ENCODE results near the gene FGF4.
"Not testable (repeated sequence)": the region's sequence is repeated elsewhere in the genome, so short reads cannot be mapped to it uniquely, and the experiment has no call there.

The FGF4 gene

DNA sequence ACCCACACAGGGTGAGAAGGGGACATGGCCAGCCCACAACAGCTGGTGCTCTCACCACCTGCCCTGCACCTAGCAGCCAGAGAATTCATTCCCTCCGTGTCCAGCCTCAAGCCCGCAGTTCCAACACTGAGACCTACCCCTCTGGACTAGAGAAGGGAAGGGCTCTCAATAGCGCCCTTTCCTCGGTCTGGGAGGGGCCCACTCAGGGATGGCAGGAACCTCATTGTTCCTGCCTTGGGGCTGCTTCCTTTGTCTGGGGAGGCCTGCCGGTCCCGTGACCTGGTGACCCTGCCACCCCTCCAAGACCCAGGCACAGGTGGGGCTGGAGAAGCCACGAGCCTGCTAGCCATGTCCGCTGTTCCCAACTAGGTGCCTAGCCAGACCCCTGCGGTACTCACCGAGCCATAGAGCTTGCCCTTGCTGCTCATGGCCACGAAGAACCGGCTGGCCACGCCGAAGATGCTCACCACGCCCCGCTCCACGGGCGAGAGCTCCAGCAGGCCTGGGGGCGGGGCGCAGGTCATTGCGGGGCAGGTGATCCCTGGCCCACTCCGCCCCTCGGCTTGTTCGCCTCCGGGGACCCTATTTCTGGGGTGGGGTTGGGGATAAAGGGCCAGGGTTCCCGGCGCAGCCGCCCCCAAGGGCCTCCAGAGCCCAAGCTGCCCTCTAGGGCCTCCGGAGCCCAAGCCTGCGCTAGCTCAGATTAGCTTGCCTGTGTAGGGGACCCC, 1.4 kb downstream of the FGF4 start:
- Histone ChIP-seq H3K9me3 (ENCODE audit: control extremely low read depth in 1 of 5, control insufficient read depth in 4 of 5, insufficient read depth in 2 of 5, low read depth in 1 of 5, low read length in 4 of 5) (peaks cover 0 to 8% (median 0%) of the 10 kb centered on the region in 5 experiments), H3K4me3 (ENCODE audit: control insufficient read depth in 1 of 7, extremely low read depth in 1 of 7, insufficient read depth in 4 of 7, low read depth in 2 of 7, low read length in 6 of 7) (no peak overlapping the region), H3K4me1 (ENCODE audit: control extremely low read depth in 1 of 4, control insufficient read depth in 4 of 4, insufficient read depth in 4 of 4, low read length in 3 of 4) (peaks cover 0 to 13% (median 5%) of the 10 kb centered on the region in 4 experiments), H3K36me3 (ENCODE audit: control insufficient read depth in 4 of 4, insufficient read depth in 4 of 4, low read length in 3 of 4) (no peaks in the 10 kb centered on the region), H3K27me3 (replicated peaks in 2 of 5; ENCODE audit: control insufficient read depth in 4 of 5, insufficient read depth in 5 of 5, low read length in 4 of 5) (peaks cover 7 to 99% (median 42%) of the 10 kb centered on the region in 5 experiments), H3K27ac (ENCODE audit: insufficient read depth in 1 of 2, low read depth in 1 of 2, low read length in 2 of 2, poor library complexity in 1 of 2, severe bottlenecking in 2 of 2) (no peak overlapping the region)
- ChIA-PET POLR2A (no interaction called here), CTCF (no interaction called here)
- DNase-seq: no peak
- 13% methylated on average over 27 of the region's 30 CpGs for WGBS (ENCODE audit: insufficient coverage)

- peaks cover 7 to 89% (median 31%) of the 10 kb centered on the region in 5 experiments for H3K27me3 ChIP-seq (replicated peaks in 2 of 5; ENCODE audit: control insufficient read depth in 4 of 5, insufficient read depth in 5 of 5, low read length in 4 of 5)
- CTCF ChIA-PET: no interaction called here
- no CpG with 5 or more reads among the region's 7 CpGs for WGBS (ENCODE audit: insufficient coverage)
These were observed 3.7 kb downstream of the FGF4 start for GRCh38 chr11:69771466-69771865.

DNA sequence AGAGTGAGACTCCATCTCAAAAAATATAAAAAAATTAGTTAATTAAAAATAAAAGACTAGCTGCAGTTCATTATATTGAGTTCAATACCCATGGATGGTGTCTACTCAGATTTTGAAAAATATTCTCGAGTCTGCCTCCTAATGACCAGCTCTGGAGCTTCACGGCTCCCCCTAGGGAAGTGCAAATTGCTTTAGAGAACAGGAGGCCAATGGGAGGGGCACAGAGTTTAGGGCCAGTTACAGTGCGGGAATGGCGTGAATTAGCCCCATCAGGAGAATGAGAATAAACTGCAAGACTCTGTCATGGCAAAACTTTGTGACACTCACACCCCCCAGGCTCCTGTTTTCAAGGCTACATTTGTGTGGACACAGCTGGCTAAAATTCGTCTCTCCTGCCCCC, 4.6 kb downstream of the FGF4 start:
- H3K9me3 ChIP-seq (ENCODE audit: control extremely low read depth in 1 of 5, control insufficient read depth in 4 of 5, insufficient read depth in 2 of 5, low read depth in 1 of 5, low read length in 4 of 5): peaks cover 0 to 8% (median 0%) of the 10 kb centered on the region in 5 experiments
- peaks cover 0 to 9% (median 3%) of the 10 kb centered on the region in 4 experiments for H3K4me1 ChIP-seq (ENCODE audit: control extremely low read depth in 1 of 4, control insufficient read depth in 4 of 4, insufficient read depth in 4 of 4, low read length in 3 of 4)
- no peak overlapping the region for H3K27ac ChIP-seq (ENCODE audit: insufficient read depth in 1 of 2, low read depth in 1 of 2, low read length in 2 of 2, poor library complexity in 1 of 2, severe bottlenecking in 2 of 2)
- CTCF ChIA-PET: interaction anchor here (0.8 kb wide), 1 partner anchor 11 kb away, joined by 3 read pairs; no protein-coding TSS in a partner anchor
- 14% methylated on average over 3 of the region's 5 CpGs for WGBS (ENCODE audit: insufficient coverage)
- peaks cover 7 to 82% (median 23%) of the 10 kb centered on the region in 5 experiments for H3K27me3 ChIP-seq (replicated peaks in 2 of 5; ENCODE audit: control insufficient read depth in 4 of 5, insufficient read depth in 5 of 5, low read length in 4 of 5)
- H3K4me3 ChIP-seq (ENCODE audit: control insufficient read depth in 1 of 7, extremely low read depth in 1 of 7, insufficient read depth in 4 of 7, low read depth in 2 of 7, low read length in 6 of 7): no peak overlapping the region
- DNase-seq: no peak
- no peaks in the 10 kb centered on the region for H3K36me3 ChIP-seq (ENCODE audit: control insufficient read depth in 4 of 4, insufficient read depth in 4 of 4, low read length in 3 of 4)
- POLR2A ChIA-PET: no interaction called here

More at GRCh38 chr11:69771466-69771865, 3.7 kb downstream of the FGF4 start:
- DNase-seq: no peak
- H3K9me3 ChIP-seq (ENCODE audit: control extremely low read depth in 1 of 5, control insufficient read depth in 4 of 5, insufficient read depth in 2 of 5, low read depth in 1 of 5, low read length in 4 of 5): peaks cover 0 to 8% (median 0%) of the 10 kb centered on the region in 5 experiments
- POLR2A ChIA-PET: no interaction called here
- H3K4me1 ChIP-seq (ENCODE audit: control extremely low read depth in 1 of 4, control insufficient read depth in 4 of 4, insufficient read depth in 4 of 4, low read length in 3 of 4): peaks cover 0 to 13% (median 5%) of the 10 kb centered on the region in 4 experiments
- no peak overlapping the region for H3K27ac ChIP-seq (ENCODE audit: insufficient read depth in 1 of 2, low read depth in 1 of 2, low read length in 2 of 2, poor library complexity in 1 of 2, severe bottlenecking in 2 of 2)
- no peak overlapping the region for H3K4me3 ChIP-seq (ENCODE audit: control insufficient read depth in 1 of 7, extremely low read depth in 1 of 7, insufficient read depth in 4 of 7, low read depth in 2 of 7, low read length in 6 of 7)
- H3K36me3 ChIP-seq (ENCODE audit: control insufficient read depth in 4 of 4, insufficient read depth in 4 of 4, low read length in 3 of 4): no peaks in the 10 kb centered on the region

GRCh38 chr11:69765498-69765995, 9.6 kb downstream of the FGF4 start:
- ChIA-PET CTCF (no interaction called here), POLR2A (no interaction called here)
- Histone ChIP-seq H3K9me3 (ENCODE audit: control extremely low read depth in 1 of 5, control insufficient read depth in 4 of 5, insufficient read depth in 2 of 5, low read depth in 1 of 5, low read length in 4 of 5) (peaks cover 0 to 8% (median 0%) of the 10 kb centered on the region in 5 experiments), H3K4me1 (ENCODE audit: control extremely low read depth in 1 of 4, control insufficient read depth in 4 of 4, insufficient read depth in 4 of 4, low read length in 3 of 4) (no peaks in the 10 kb centered on the region), H3K4me3 (ENCODE audit: control insufficient read depth in 1 of 7, extremely low read depth in 1 of 7, insufficient read depth in 4 of 7, low read depth in 2 of 7, low read length in 6 of 7) (no peak overlapping the region), H3K27ac (ENCODE audit: insufficient read depth in 1 of 2, low read depth in 1 of 2, low read length in 2 of 2, poor library complexity in 1 of 2, severe bottlenecking in 2 of 2) (no peak overlapping the region), H3K36me3 (ENCODE audit: control insufficient read depth in 4 of 4, insufficient read depth in 4 of 4, low read length in 3 of 4) (no peaks in the 10 kb centered on the region), H3K27me3 (replicated peaks in 2 of 5; ENCODE audit: control insufficient read depth in 4 of 5, insufficient read depth in 5 of 5, low read length in 4 of 5) (peaks cover 4 to 62% (median 15%) of the 10 kb centered on the region in 5 experiments)
- WGBS (ENCODE audit: insufficient coverage): 91% methylated on average over 3 of the region's 10 CpGs
- no peak for DNase-seq

GRCh38 chr11:69764918-69765317, 10.2 kb downstream of the FGF4 start:
- H3K36me3 ChIP-seq (ENCODE audit: control insufficient read depth in 4 of 4, insufficient read depth in 4 of 4, low read length in 3 of 4); DNase-seq; CTCF ChIA-PET; H3K4me3 ChIP-seq (ENCODE audit: control insufficient read depth in 1 of 7, extremely low read depth in 1 of 7, insufficient read depth in 4 of 7, low read depth in 2 of 7, low read length in 6 of 7); H3K4me1 ChIP-seq (ENCODE audit: control extremely low read depth in 1 of 4, control insufficient read depth in 4 of 4, insufficient read depth in 4 of 4, low read length in 3 of 4); H3K9me3 ChIP-seq (ENCODE audit: control extremely low read depth in 1 of 5, control insufficient read depth in 4 of 5, insufficient read depth in 2 of 5, low read depth in 1 of 5, low read length in 4 of 5); H3K27ac ChIP-seq (ENCODE audit: insufficient read depth in 1 of 2, low read depth in 1 of 2, low read length in 2 of 2, poor library complexity in 1 of 2, severe bottlenecking in 2 of 2); POLR2A ChIA-PET: not testable (repeated sequence)
- 93% methylated on average over 4 of the region's 7 CpGs for WGBS (ENCODE audit: insufficient coverage)
- H3K27me3 ChIP-seq (replicated peaks in 2 of 5; ENCODE audit: control insufficient read depth in 4 of 5, insufficient read depth in 5 of 5, low read length in 4 of 5): peaks cover 3 to 62% (median 14%) of the 10 kb centered on the region in 5 experiments

GRCh38 chr11:69760319-69760718, 14.8 kb downstream of the FGF4 start:
- Histone ChIP-seq H3K9me3 (ENCODE audit: control extremely low read depth in 1 of 5, control insufficient read depth in 4 of 5, insufficient read depth in 2 of 5, low read depth in 1 of 5, low read length in 4 of 5) (peaks cover 0 to 10% (median 3%) of the 10 kb centered on the region in 5 experiments), H3K27me3 (replicated peaks in 2 of 5; ENCODE audit: control insufficient read depth in 4 of 5, insufficient read depth in 5 of 5, low read length in 4 of 5) (peaks cover 0 to 63% (median 19%) of the 10 kb centered on the region in 5 experiments), H3K4me3 (ENCODE audit: control insufficient read depth in 1 of 7, extremely low read depth in 1 of 7, insufficient read depth in 4 of 7, low read depth in 2 of 7, low read length in 6 of 7) (no peak overlapping the region), H3K4me1 (ENCODE audit: control extremely low read depth in 1 of 4, control insufficient read depth in 4 of 4, insufficient read depth in 4 of 4, low read length in 3 of 4) (no peaks in the 10 kb centered on the region), H3K36me3 (ENCODE audit: control insufficient read depth in 4 of 4, insufficient read depth in 4 of 4, low read length in 3 of 4) (no peaks in the 10 kb centered on the region), H3K27ac (ENCODE audit: insufficient read depth in 1 of 2, low read depth in 1 of 2, low read length in 2 of 2, poor library complexity in 1 of 2, severe bottlenecking in 2 of 2) (no peak overlapping the region)
- ChIA-PET POLR2A (no interaction called here), CTCF (no interaction called here)
- WGBS (ENCODE audit: insufficient coverage): 62% methylated on average over 4 of the region's 4 CpGs
- DNase-seq: no peak

GRCh38 chr11:69752890-69753289, 22.3 kb downstream of the FGF4 start:
- Histone ChIP-seq H3K36me3 (ENCODE audit: control insufficient read depth in 4 of 4, insufficient read depth in 4 of 4, low read length in 3 of 4) (no peaks in the 10 kb centered on the region), H3K4me1 (ENCODE audit: control extremely low read depth in 1 of 4, control insufficient read depth in 4 of 4, insufficient read depth in 4 of 4, low read length in 3 of 4) (no peaks in the 10 kb centered on the region), H3K27me3 (replicated peaks in 2 of 5; ENCODE audit: control insufficient read depth in 4 of 5, insufficient read depth in 5 of 5, low read length in 4 of 5) (peaks cover 0 to 42% (median 8%) of the 10 kb centered on the region in 5 experiments), H3K27ac (ENCODE audit: insufficient read depth in 1 of 2, low read depth in 1 of 2, low read length in 2 of 2, poor library complexity in 1 of 2, severe bottlenecking in 2 of 2) (no peak overlapping the region), H3K4me3 (ENCODE audit: control insufficient read depth in 1 of 7, extremely low read depth in 1 of 7, insufficient read depth in 4 of 7, low read depth in 2 of 7, low read length in 6 of 7) (no peak overlapping the region), H3K9me3 (ENCODE audit: control extremely low read depth in 1 of 5, control insufficient read depth in 4 of 5, insufficient read depth in 2 of 5, low read depth in 1 of 5, low read length in 4 of 5) (peaks cover 0 to 3% (median 0%) of the 10 kb centered on the region in 5 experiments)
- DNase-seq: no peak
- WGBS (ENCODE audit: insufficient coverage): 25% methylated on average over 3 of the region's 4 CpGs
- ChIA-PET CTCF (no interaction called here), POLR2A (no interaction called here)
